Transverse colon (tissue), 4 donors: ENCODE measurements around the gene SIGMAR1. TPM values are rescaled to one million over a fixed set of nuclear protein-coding genes. Genes with fewer than 3 reads are reported as not detected.
A peak's percentile ranks its signal among the peaks of the same experiment; 100 is the strongest.

Experiments used
- DNase-seq: peaks from one replicate; pipeline ENCODE4 v3.0.0-alpha.2; 2019
- H3K27ac ChIP-seq, 4 donors: fragments of 200-600 bp; sonication (generic); 2 replicates each; pipeline ENCODE4 v1.5.1; 2016 to 2018; ENCODE audit warnings: inconsistent platforms in 4 of 4
- H3K27me3 ChIP-seq: fragments of 200-600 bp; sonication (generic); 2 replicates; pipeline ENCODE4 v1.5.1; 2017; ENCODE audit warnings: inconsistent platforms
- H3K36me3 ChIP-seq, 4 donors: fragments of 200-600 bp; sonication (generic); 2 replicates each; pipeline ENCODE4 v1.5.1; 2017 to 2019; ENCODE audit warnings: inconsistent platforms in 4 of 4
- H3K4me1 ChIP-seq, 4 donors: fragments of 200-600 bp; sonication (generic); 2 replicates each; pipeline ENCODE4 v1.5.1; 2017 to 2020; ENCODE audit warnings: inconsistent platforms in 4 of 4
- H3K4me3 ChIP-seq, 4 donors: fragments of 200-600 bp; sonication (generic); 1 replicate in 1 of 4; 2 replicates in 3 of 4; pipeline versions ENCODE4 v1.5.1 to v1.6.1; 2017 to 2019; ENCODE audit warnings: inconsistent platforms in 4 of 4
- H3K9me3 ChIP-seq, 2 donors: fragments of 200-600 bp; sonication (generic); 2 replicates each; pipeline ENCODE4 v1.5.1; 2017 to 2019; ENCODE audit warnings: inconsistent platforms in 2 of 2
- CTCF ChIP-seq, 5 experiments: fragments of 200-600 bp in 3 of 5; fragments of 450-650 bp in 2 of 5; sonication (generic) in 3 of 5; IDR thresholded peaks; 1 replicate in 2 of 5; 2 replicates in 3 of 5; pipeline ENCODE4 v1.5.1; 2016 to 2017; ENCODE audit warnings: antibody characterized with exemption in 5 of 5, inconsistent platforms in 3 of 5, mild to moderate bottlenecking in 2 of 5, moderate library complexity in 1 of 5
- EP300 ChIP-seq: sonication (generic); formaldehyde crosslinking; IDR thresholded peaks from one replicate; pipeline ENCODE4 v1.6.1; 2017; ENCODE audit warnings: antibody characterized with exemption, low read depth
- POLR2A ChIP-seq: fragments of 450-650 bp; IDR thresholded peaks from one replicate; pipeline ENCODE4 v1.6.1; 2016; ENCODE audit warnings: antibody characterized with exemption, mild to moderate bottlenecking, moderate library complexity
- POLR2AphosphoS5 ChIP-seq, 3 donors: sonication (generic); formaldehyde crosslinking; IDR thresholded peaks; one replicate each; pipeline ENCODE4 v1.6.1; 2016; ENCODE audit warnings: antibody characterized with exemption in 3 of 3
- WGBS, 2 donors: methylation state at CpG; one replicate each; pipeline ENCODE4 v1.1.5; 2018; ENCODE audit warnings: low coverage in 1 of 2; 5-methylcytosine and 5-hydroxymethylcytosine counted together
- in situ Hi-C, 4 donors: fragments of 200-750 bp; cut with MboI; loops; one replicate each; pipeline versions ENCODE4 v1.15.0 to v1.15.1; 2017; ENCODE audit warnings: low sequenced_read_pairs in 3 of 4, low pct_ligation_motif_present in 1 of 4, low pct_unique_long_range_greater_than_20kb in 1 of 4
- intact Hi-C: fragments of 100-400 bp; cut with DNase I; formaldehyde crosslinking; loops from one replicate; pipeline ENCODE4 v1.15.1; 2023; ENCODE audit warnings: low total_unique reads
- total RNA-seq, 4 donors: library from RNA; depleted of rRNA; stranded (reverse); fragments of >200 nt; gene quantifications; one replicate each; pipeline ENCODE4 v1.1.0, GENCODE V29; 2016

Gene SIGMAR1
- total RNA-seq, 4 donors from 2014 or later = 45.6 to 102 (median 62.6) TPM

GRCh38 chr9:34615132-34615531 is 22.5 kb downstream of the SIGMAR1 start:
- WGBS, 2 donors = 84 to 90% methylated on average over 2 of the region's 2 CpGs
- Histone ChIP-seq H3K36me3 (peaks cover 0 to 19% (median 8%) of the 10 kb centered on the region in 4 donors), H3K27ac (no peak overlapping the region), H3K4me1 (peaks cover 3 to 34% (median 27%) of the 10 kb centered on the region in 4 donors), H3K27me3 (no peaks in the 10 kb centered on the region), H3K9me3 (no peaks in the 10 kb centered on the region), H3K4me3 (no peak overlapping the region)
- TF ChIP-seq POLR2A (no peak), EP300 (no peak), CTCF (IDR thresholded peaks at IDR 0.05) (no peak), POLR2AphosphoS5 (IDR thresholded peaks at IDR 0.05) (no peak)
- in situ Hi-C loops (no loop called here), intact Hi-C loops (no loop called here)
- no peak for DNase-seq

- 1% methylated on average over 15 of the region's 15 CpGs; no CpG with 5 or more reads in 1 of the 2 donors for whole genome bisulfite sequencing, 2 donors
- peak; percentile 81 for DNase-seq
- Histone ChIP-seq H3K9me3 (no peaks in the 10 kb centered on the region), H3K4me3 (peak overlapping the region; percentile 26 to 86 (median 54)), H3K27ac (peak overlapping the region; percentile 84 to 93 (median 88)), H3K36me3 (peaks cover 0 to 14% (median 6%) of the 10 kb centered on the region in 4 donors), H3K4me1 (peaks cover 3 to 23% (median 17%) of the 10 kb centered on the region in 4 donors), H3K27me3 (no peaks in the 10 kb centered on the region)
- intact Hi-C loops = no loop called here
- TF ChIP-seq CTCF (IDR thresholded peaks at IDR 0.05) (peak; percentile 80 to 89 (median 84)), EP300 (no peak)
- in situ Hi-C loops = no loop called here
Observed at GRCh38 chr9:34612788-34613390, 24.7 kb downstream of the SIGMAR1 start.

- in situ Hi-C loops = no loop called here
- intact Hi-C loops = no loop called here
- 0% methylated on average over 2 to 64 of the region's 77 CpGs for whole genome bisulfite sequencing, 2 donors
Observed at GRCh38 chr9:34611811-34612787, 25.5 kb downstream of the SIGMAR1 start, which contains the start of gene RPP25L. Gene RPP25L (minus strand): TSS chr9:34612097. CDS start chr9:34611296, 801 bp downstream.

More at GRCh38 chr9:34611811-34612787, 25.5 kb downstream of the SIGMAR1 start, which contains the start of gene RPP25L:
- no peaks in the 10 kb centered on the region for H3K27me3 ChIP-seq
- peaks cover 0 to 6% (median 2%) of the 10 kb centered on the region in 4 donors for H3K36me3 ChIP-seq
- H3K4me3 ChIP-seq = peak within 1 kb of the TSS; percentile 44 to 86 (median 61)
- H3K27ac ChIP-seq = peak within 1 kb of the TSS; percentile 84 to 93 (median 88)
- H3K4me1 ChIP-seq = peaks cover 3 to 23% (median 17%) of the 10 kb centered on the region in 4 donors
- DNase-seq = peak; percentile 90
- H3K9me3 ChIP-seq = no peaks in the 10 kb centered on the region
- peak; percentile 87 to 98 (median 96) for TF ChIP-seq POLR2AphosphoS5 (IDR thresholded peaks at IDR 0.05)
- TF ChIP-seq EP300 = no peak
- peak; percentile 84 for TF ChIP-seq POLR2A
- TF ChIP-seq CTCF (IDR thresholded peaks at IDR 0.05) = no peak
